RCC 7860 (cell line): Measurements from ENCODE around the gene TAF11L9.
"Not testable (repeated sequence)": the region's sequence is repeated elsewhere in the genome, so short reads cannot be mapped to it uniquely, and the experiment has no call there.

Source experiments
- DNase-seq: peaks from one replicate; pipeline ENCODE4 v3.0.0-alpha.2; 2015; ENCODE audit warnings: low spot score
- FAIRE-seq: peaks from 2 replicates; lab custom pipeline; 2012; peaks lifted over from hg19 to GRCh38; lab: Jason Lieb, UNC

The TAF11L9 gene

GRCh38 chr5:17594255-17594654 is at the start of gene TAF11L9:
TAF11L9 (minus strand) TSS chr5:17594394.
- FAIRE-seq, DNase-seq: not testable (repeated sequence)

- FAIRE-seq (no peak), DNase-seq (no peak)
These were observed 40.0 kb upstream of the TAF11L9 start, which contains the start of gene TAF11L14 for GRCh38 chr5:17634160-17634559. TAF11L14 (plus strand) TSS chr5:17634460.

GRCh38 chr5:17631788-17632187 is 37.6 kb upstream of the TAF11L9 start, which contains the start of gene TAF11L13:
TAF11L13 (plus strand) TSS chr5:17632088.
- DNase-seq, FAIRE-seq: not testable (repeated sequence)

GRCh38 chr5:17625686-17626085 is 31.5 kb upstream of the TAF11L9 start:
- FAIRE-seq, result no peak

GRCh38 chr5:17620627-17621026 is 26.4 kb upstream of the TAF11L9 start:
- FAIRE-seq (no peak), DNase-seq (no peak)

More at GRCh38 chr5:17625686-17626085, 31.5 kb upstream of the TAF11L9 start:
- no peak for DNase-seq

- FAIRE-seq (no peak), DNase-seq (no peak)
These were observed 25.2 kb upstream of the TAF11L9 start for GRCh38 chr5:17619354-17619753.

GRCh38 chr5:17614872-17615605 is 20.8 kb upstream of the TAF11L9 start:
- DNase-seq (no peak), FAIRE-seq (no peak)

GRCh38 chr5:17610092-17610491 is 15.9 kb upstream of the TAF11L9 start, which contains the start of gene TAF11L12:
TAF11L12 (plus strand) TSS chr5:17610392.
- not testable (repeated sequence) for FAIRE-seq

GRCh38 chr5:17607461-17607860 is 13.3 kb upstream of the TAF11L9 start:
- not testable (repeated sequence) for DNase-seq, FAIRE-seq

More at GRCh38 chr5:17610092-17610491, 15.9 kb upstream of the TAF11L9 start, which contains the start of gene TAF11L12:
- not testable (repeated sequence) for DNase-seq

GRCh38 chr5:17604951-17605350 is 10.8 kb upstream of the TAF11L9 start:
- FAIRE-seq (no peak), DNase-seq (no peak)

GRCh38 chr5:17603880-17604279 is 9.7 kb upstream of the TAF11L9 start, which contains the start of gene TAF11L11:
TAF11L11 (plus strand) TSS chr5:17604183.
- not testable (repeated sequence) for DNase-seq, FAIRE-seq

GRCh38 chr5:17597728-17598127 is 3.5 kb upstream of the TAF11L9 start, which contains the start of gene TAF11L10:
TAF11L10 (minus strand) TSS chr5:17597828.
- DNase-seq, FAIRE-seq: not testable (repeated sequence)

- FAIRE-seq, DNase-seq: not testable (repeated sequence)
These were observed 3.3 kb downstream of the TAF11L9 start, which contains the start of gene TAF11L8 for GRCh38 chr5:17590860-17591259. TAF11L8 (minus strand) TSS chr5:17590960.

GRCh38 chr5:17585658-17586057 is 8.5 kb downstream of the TAF11L9 start, which contains the start of gene TAF11L7:
TAF11L7 (minus strand) TSS chr5:17585758.
- FAIRE-seq, DNase-seq: not testable (repeated sequence)
